NCI-H2196 treated with DMSO at 0.1 percent for 48 hours (cell line): ENCODE data around the gene TBCK.
"Not testable (repeated sequence)": the region's sequence is repeated elsewhere in the genome, so short reads cannot be mapped to it uniquely, and the experiment has no call there.

Experiments
- DNase-seq: peaks from one replicate; lab custom pipeline; 2025; ENCODE audit not compliant: unreplicated experiment; lab: John Stamatoyannopoulos, UW

TBCK gene

GRCh38 chr4:106238820-106239420 is 77.1 kb downstream of the TBCK start:
- DNase-seq = peak; percentile 1

- no peak for DNase-seq
Measured at GRCh38 chr4:106231931-106232330, 84.1 kb downstream of the TBCK start.

- DNase-seq = no peak
Measured at GRCh38 chr4:106222548-106222947, 93.5 kb downstream of the TBCK start.

- not testable (repeated sequence) for DNase-seq
Measured at GRCh38 chr4:106213291-106213690, 102.7 kb downstream of the TBCK start.

- DNase-seq = no peak
Measured at GRCh38 chr4:106210021-106210420, 106.0 kb downstream of the TBCK start.

- no peak for DNase-seq
Measured at GRCh38 chr4:106208481-106209460, 107.2 kb downstream of the TBCK start.

GRCh38 chr4:106201373-106201772 is 114.6 kb downstream of the TBCK start:
- no peak for DNase-seq

GRCh38 chr4:106195435-106195950 is 120.5 kb downstream of the TBCK start:
- DNase-seq = no peak

GRCh38 chr4:106194801-106195200 is 121.2 kb downstream of the TBCK start:
- DNase-seq = no peak

GRCh38 chr4:106192131-106192530 is 123.9 kb downstream of the TBCK start:
- no peak for DNase-seq

- no peak for DNase-seq
Measured at GRCh38 chr4:106186201-106186600, 129.8 kb downstream of the TBCK start.

- DNase-seq = no peak
Measured at GRCh38 chr4:106183551-106183950, 132.5 kb downstream of the TBCK start.

GRCh38 chr4:106172861-106173260 is 143.1 kb downstream of the TBCK start:
- no peak for DNase-seq

GRCh38 chr4:106165351-106166010 is 150.5 kb downstream of the TBCK start:
- DNase-seq = no peak

- DNase-seq = no peak
Measured at GRCh38 chr4:106162278-106162677, 153.7 kb downstream of the TBCK start.

- no peak for DNase-seq
Measured at GRCh38 chr4:106160560-106160959, 155.4 kb downstream of the TBCK start.

- DNase-seq = no peak
Measured at GRCh38 chr4:106149911-106150310, 166.1 kb downstream of the TBCK start.

- DNase-seq = no peak
Measured at GRCh38 chr4:106149026-106149425, 167.0 kb downstream of the TBCK start.

GRCh38 chr4:106142616-106143127 is 173.3 kb downstream of the TBCK start:
- DNase-seq = no peak

GRCh38 chr4:106140601-106141000 is 175.4 kb downstream of the TBCK start:
- DNase-seq = no peak

- DNase-seq = no peak
Measured at GRCh38 chr4:106136777-106137331, 179.2 kb downstream of the TBCK start.
